GM18511 (cell line): ENCODE measurements around the gene GIPC3.
"Not testable (repeated sequence)": the region's sequence is repeated elsewhere in the genome, so short reads cannot be mapped to it uniquely, and the experiment has no call there.

Source experiments
- ATAC-seq: cut with Tn5 transposase; IDR thresholded peaks from one replicate; pipeline ENCODE4 v1.9.1; 2021; ENCODE audit warnings: mild to moderate bottlenecking, moderate library complexity; ENCODE audit not compliant: unreplicated experiment

The GIPC3 gene

GRCh38 chr19:3575949-3576673, 9.2 kb upstream of the GIPC3 start:
- ATAC-seq, result no peak

GRCh38 chr19:3576696-3577443, 8.4 kb upstream of the GIPC3 start:
- no peak for ATAC-seq

- ATAC-seq, result no peak
These were observed 7.4 kb upstream of the GIPC3 start for GRCh38 chr19:3577723-3578344.

GRCh38 chr19:3578390-3578789, 6.9 kb upstream of the GIPC3 start:
- ATAC-seq, result no peak

GRCh38 chr19:3580156-3580934, 4.9 kb upstream of the GIPC3 start:
- no peak for ATAC-seq

GRCh38 chr19:3581792-3582191, 3.5 kb upstream of the GIPC3 start:
- ATAC-seq, result not testable (repeated sequence)

- ATAC-seq, result not testable (repeated sequence)
These were observed 1.1 kb upstream of the GIPC3 start for GRCh38 chr19:3584036-3584802.

- no peak for ATAC-seq
These were observed 899 bp downstream of the GIPC3 start for GRCh38 chr19:3586127-3586626.

GRCh38 chr19:3586707-3587346, 1.5 kb downstream of the GIPC3 start:
- ATAC-seq, result no peak

GRCh38 chr19:3589439-3589838, 4.2 kb downstream of the GIPC3 start:
- ATAC-seq, result no peak

GRCh38 chr19:3589949-3590348, 4.7 kb downstream of the GIPC3 start:
- no peak for ATAC-seq

- ATAC-seq, result no peak
These were observed 5.8 kb downstream of the GIPC3 start for GRCh38 chr19:3590991-3591659.

GRCh38 chr19:3591876-3592613, 6.8 kb downstream of the GIPC3 start:
- no peak for ATAC-seq

GRCh38 chr19:3593156-3593555, 7.9 kb downstream of the GIPC3 start:
- ATAC-seq, result no peak

GRCh38 chr19:3595521-3596061, 10.3 kb downstream of the GIPC3 start:
- no peak for ATAC-seq

- ATAC-seq, result no peak
These were observed 14.5 kb downstream of the GIPC3 start for GRCh38 chr19:3599776-3600187.

- no peak for ATAC-seq
These were observed 15.7 kb downstream of the GIPC3 start for GRCh38 chr19:3601021-3601420.

- no peak for ATAC-seq
These were observed 18.0 kb downstream of the GIPC3 start for GRCh38 chr19:3603121-3603811.
